ENCODE measurements around the gene PLCB3. TPM values are rescaled to one million over a fixed set of nuclear protein-coding genes. Genes with fewer than 3 reads are reported as not detected.
A peak's percentile ranks its signal among the peaks of the same experiment; 100 is the strongest.
"Not testable (repeated sequence)": the region's sequence is repeated elsewhere in the genome, so short reads cannot be mapped to it uniquely, and the experiment has no call there.

Gene PLCB3
- total RNA-seq, 1 donor from 2014 or later = 9.6 TPM

GRCh38 chr11:64232967-64233315, 18.4 kb upstream of the PLCB3 start:
- intact Hi-C loops (cut with DNase I) = loop anchor here (5.0 kb wide), 1 partner anchor 46 kb away; the partner anchor contains the start of gene STIP1
- no peak for DNase-seq (ENCODE audit: low spot score)

DNA sequence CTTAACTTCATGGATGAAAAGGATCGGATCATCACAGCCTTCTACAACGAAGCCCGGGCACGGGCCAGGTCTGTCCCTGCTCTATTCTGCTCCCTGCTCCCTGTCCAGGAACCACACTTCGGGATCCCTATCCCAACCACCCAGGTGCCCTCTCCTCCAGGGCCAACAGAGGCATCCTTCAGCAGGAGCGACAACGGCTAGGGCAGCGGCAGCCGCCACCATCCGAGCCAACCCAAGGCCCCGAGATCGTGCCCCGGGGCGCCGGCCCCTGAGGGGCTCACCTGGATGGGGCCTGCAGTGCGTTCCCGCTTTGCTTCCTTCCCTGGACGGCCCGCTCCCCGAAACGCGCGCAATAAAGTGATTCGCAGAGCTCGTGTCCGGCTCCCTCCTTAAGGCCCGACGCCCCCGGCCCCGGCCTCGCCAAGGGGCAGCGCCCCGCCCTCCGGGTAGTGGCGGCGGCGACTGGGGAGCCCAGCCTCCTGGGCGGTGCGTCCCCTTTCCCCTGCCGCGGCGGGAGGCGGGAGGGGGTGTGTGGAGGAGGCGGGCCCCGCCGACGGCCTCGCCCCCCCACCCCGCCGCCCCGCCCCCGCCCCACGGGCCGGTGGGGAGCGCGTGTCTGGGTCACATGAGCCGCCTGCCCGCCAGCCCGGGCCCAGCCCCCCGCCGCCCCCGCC, 17.3 kb upstream of the PLCB3 start, which contains the start of gene VEGFB:
Gene VEGFB, plus strand, starts transcription at position 672 of the 674 bp plus-strand sequence. CDS start 250 bp downstream, outside the sequence.
- intact Hi-C loops (cut with DNase I) = loop anchor here (5.0 kb wide), 1 partner anchor 47 kb away; the partner anchor contains the start of gene STIP1
- peak; percentile 88 for DNase-seq (ENCODE audit: low spot score)

DNA sequence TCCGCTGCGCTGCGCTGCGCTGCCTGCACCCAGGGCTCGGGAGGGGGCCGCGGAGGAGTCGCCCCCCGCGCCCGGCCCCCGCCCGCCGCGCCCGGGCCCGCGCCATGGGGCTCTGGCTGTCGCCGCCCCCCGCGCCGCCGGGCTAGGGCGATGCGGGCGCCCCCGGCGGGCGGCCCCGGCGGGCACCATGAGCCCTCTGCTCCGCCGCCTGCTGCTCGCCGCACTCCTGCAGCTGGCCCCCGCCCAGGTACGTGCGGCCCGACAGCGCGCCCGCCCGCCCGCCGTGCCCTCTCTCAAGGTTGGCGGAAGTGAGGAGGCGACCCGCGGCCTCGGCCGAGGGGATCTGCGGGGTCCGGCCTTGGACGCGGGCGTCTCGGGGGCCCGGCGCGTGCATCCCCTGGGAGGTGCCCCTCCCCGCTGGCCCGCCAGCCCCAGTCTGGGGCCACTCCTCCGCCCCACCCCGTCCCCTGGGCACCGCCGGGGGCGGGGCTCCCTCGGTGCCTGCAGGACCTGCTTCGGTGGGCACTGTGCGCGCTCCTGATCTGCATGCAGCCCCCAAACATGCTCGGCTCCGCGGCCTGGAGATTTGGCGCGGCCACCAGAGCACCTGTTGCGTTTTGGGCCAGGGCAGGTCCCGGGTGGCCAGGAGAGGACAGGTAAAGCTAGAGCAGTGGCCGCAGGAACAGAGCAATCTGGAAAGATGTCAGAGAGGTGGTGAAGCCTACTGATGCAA, 16.5 kb upstream of the PLCB3 start:
- intact Hi-C loops (cut with DNase I) = loop anchor here (5.0 kb wide), 1 partner anchor 48 kb away; the partner anchor contains the start of gene STIP1
- DNase-seq (ENCODE audit: low spot score) = no peak

DNA sequence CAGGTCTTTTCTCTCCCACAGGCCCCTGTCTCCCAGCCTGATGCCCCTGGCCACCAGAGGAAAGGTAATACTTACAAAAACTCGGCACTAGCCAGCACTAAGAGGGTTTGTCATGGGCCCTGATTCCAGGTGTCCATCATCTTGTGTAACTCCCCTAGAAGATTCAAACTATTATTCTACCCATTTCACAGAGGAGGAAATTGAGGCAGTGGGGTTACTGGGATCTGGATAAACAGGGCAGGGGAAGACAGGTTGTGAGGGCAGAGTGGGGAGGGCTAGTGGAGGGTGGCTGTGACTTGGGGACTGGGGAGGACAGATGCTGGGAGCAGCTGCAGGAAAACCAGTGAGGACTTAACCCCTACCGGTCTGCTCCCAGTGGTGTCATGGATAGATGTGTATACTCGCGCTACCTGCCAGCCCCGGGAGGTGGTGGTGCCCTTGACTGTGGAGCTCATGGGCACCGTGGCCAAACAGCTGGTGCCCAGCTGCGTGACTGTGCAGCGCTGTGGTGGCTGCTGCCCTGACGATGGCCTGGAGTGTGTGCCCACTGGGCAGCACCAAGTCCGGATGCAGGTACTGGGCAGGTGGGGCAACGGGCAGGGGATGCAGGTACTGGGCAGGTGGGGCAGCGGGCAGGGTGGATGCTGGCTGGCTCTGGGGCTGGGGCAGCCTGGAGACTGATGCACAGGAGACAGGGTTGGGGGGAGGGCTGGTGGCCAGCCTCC, 15.7 kb upstream of the PLCB3 start:
- no peak for DNase-seq (ENCODE audit: low spot score)
- intact Hi-C loops (cut with DNase I) = no loop called here

GRCh38 chr11:64237484-64237951, 13.8 kb upstream of the PLCB3 start:
- intact Hi-C loops (cut with DNase I) = no loop called here
- DNase-seq (ENCODE audit: low spot score) = no peak

DNA sequence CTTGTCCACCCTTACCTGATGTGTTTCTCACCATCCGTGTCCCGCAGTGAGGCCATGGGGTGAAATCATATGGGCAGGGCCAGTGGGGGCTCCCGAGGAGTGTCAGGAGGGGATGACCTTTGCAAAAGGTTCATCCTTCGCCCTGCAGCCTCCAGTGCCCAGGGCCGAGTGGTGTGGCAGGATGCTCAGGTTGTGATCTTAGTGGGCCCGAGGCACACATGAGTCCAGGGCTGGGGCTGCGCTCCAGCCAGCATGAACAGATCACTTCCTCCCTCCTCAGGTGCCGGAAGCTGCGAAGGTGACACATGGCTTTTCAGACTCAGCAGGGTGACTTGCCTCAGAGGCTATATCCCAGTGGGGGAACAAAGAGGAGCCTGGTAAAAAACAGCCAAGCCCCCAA, 13.3 kb upstream of the PLCB3 start:
- DNase-seq (ENCODE audit: low spot score) = no peak
- intact Hi-C loops (cut with DNase I) = no loop called here

DNA sequence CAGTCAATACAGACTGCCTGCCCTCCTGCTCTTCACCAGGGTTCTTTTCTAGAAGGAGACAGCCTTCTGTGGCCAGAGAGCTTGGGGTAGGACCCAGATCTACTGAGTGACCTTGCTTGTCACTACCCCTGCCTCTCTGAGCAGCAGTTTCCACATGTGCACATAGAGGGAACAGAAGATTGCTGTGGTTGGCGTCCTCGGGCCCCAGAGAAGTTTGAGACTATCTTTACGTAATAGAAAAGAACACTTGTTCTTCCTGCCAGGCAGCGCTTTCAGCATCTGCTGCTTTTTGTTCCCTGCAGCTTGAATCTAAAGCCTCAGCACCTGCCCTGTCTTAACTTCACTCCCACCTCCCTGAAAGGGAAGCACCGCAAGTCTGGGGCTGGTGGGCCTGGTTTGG, 12.3 kb upstream of the PLCB3 start:
- no peak for DNase-seq (ENCODE audit: low spot score)
- intact Hi-C loops (cut with DNase I) = no loop called here

DNA sequence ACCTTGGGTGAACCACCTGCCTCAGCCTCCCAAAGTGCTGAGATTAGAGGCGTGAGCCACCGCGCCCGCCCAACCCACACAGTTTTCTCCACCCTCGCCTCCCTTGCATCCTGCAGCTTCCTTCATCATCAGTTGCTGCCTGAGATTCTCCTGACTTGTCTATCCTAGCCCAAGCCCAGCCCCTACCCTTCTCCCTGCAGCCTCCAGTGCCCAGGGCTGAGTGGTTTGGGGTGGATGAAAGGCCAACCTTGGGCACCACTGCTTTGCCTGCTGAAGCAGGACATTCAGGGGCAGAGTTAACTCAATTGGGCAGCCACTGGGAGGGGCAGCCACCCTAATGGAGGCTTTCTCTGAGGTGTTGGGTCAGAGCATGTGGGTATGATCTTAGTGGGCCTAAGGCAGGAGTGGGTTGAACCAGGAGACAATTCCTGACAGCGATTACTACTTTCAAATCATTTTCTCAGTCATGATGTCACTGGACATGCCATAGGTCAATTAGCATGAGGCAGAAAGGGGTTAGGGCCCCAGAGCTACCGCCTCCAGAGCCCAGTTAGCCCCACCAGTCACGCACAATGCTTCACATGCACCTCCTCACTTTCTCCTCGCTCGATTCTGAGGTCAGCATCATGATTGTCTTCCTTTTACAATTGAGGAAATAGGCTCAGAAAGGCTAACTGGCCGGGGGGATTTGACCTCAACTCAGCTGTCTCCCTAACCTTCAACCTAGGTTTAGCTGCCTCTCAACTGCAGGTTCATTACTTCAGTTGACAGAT, 11.5 kb upstream of the PLCB3 start:
- no peak for DNase-seq (ENCODE audit: low spot score)
- intact Hi-C loops (cut with DNase I) = no loop called here

GRCh38 chr11:64240435-64241240, 10.7 kb upstream of the PLCB3 start, which contains the start of gene FKBP2:
TSS of gene FKBP2 (plus strand) at chr11:64241095. CDS start at chr11:64242388, 1,293 bp downstream.
- intact Hi-C loops (cut with DNase I) = no loop called here

DNA sequence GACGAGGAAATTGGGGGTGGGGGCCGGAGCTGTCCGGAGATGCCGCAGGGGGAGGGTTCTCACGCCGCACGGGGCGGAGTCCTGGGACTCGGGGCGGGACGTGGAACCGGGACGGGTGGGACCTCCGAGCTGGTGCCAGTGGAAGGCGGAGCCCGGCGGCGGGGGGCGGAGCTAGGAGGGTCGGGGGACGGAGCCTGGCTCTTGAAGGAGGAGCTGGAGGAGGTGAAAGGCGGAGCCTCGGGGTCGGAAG, 10.2 kb upstream of the PLCB3 start:
- intact Hi-C loops (cut with DNase I) = no loop called here

More at GRCh38 chr11:64240435-64241240, 10.7 kb upstream of the PLCB3 start, which contains the start of gene FKBP2:
- DNase-seq (ENCODE audit: low spot score) = peak; percentile 99

GRCh38 chr11:64241491-64242374, 9.6 kb upstream of the PLCB3 start:
- peak; percentile 100 for DNase-seq (ENCODE audit: low spot score)
- intact Hi-C loops (cut with DNase I) = no loop called here

More for the DNA sequence above, 10.2 kb upstream of the PLCB3 start:
- DNase-seq (ENCODE audit: low spot score) = no peak

- intact Hi-C loops (cut with DNase I) = no loop called here
- DNase-seq (ENCODE audit: low spot score) = no peak
Measured at GRCh38 chr11:64243236-64243854, 8.0 kb upstream of the PLCB3 start.

DNA sequence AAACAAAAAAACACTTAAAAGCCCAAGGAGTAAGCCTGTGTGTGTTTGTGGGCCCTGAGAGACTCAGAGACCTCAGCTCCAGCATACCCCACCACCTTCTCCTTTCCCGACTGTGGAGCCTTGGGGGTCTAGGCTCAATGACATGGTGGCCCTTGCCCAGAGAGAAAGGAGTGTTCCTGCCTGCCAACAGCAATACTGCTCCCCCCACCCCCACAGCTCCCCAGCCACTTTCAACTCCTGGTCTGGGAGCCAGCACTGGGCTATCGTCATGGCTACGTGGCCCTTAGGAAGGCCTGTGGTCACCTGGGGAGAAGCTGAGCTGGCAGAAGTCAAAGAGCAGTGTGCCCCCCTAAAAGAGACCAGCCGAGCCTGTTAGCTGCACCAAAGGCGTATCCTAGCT, 7.2 kb upstream of the PLCB3 start:
- intact Hi-C loops (cut with DNase I) = no loop called here
- no peak for DNase-seq (ENCODE audit: low spot score)

GRCh38 chr11:64244966-64245365, 6.4 kb upstream of the PLCB3 start:
- DNase-seq (ENCODE audit: low spot score) = no peak
- intact Hi-C loops (cut with DNase I) = no loop called here

DNA sequence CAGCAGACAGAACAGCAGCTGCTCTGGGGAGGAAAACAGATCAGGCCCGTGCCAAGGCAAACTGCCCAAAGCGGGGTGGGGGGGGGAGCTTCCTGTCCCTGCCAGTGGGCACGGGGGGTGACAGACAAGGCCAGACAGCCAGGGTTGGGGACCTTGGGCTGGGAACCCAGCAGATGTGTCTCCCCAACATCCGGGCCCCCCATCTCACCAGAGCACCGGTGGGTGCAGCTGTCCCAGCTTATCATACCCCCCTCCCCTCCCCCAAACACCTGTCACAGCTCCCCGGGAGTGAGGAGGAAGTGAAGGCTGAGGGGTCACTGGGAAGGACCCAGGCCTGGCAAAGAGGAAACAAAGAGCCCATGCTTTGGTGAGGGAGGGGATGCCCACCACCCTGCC, 5.9 kb upstream of the PLCB3 start:
- intact Hi-C loops (cut with DNase I) = no loop called here
- DNase-seq (ENCODE audit: low spot score) = no peak

- intact Hi-C loops (cut with DNase I) = no loop called here
Measured at GRCh38 chr11:64245797-64246620, 5.3 kb upstream of the PLCB3 start.

DNA sequence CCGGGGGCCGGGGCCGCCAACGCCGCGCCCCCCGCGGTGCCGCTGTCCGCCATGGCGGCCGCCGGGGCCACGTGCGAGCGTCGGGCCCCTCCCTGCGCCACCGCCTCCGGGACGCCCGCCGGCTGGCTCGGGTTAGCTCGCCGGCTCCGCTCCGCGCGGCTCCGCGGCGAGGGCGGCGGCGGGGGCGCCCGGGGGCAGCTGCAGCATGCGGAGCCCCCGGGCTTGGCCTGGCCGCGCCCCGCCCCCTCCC, 4.8 kb upstream of the PLCB3 start:
- DNase-seq (ENCODE audit: low spot score); intact Hi-C loops (cut with DNase I): not testable (repeated sequence)

More at GRCh38 chr11:64245797-64246620, 5.3 kb upstream of the PLCB3 start:
- no peak for DNase-seq (ENCODE audit: low spot score)
